ENCODE results near the gene DNAJC16. TPM values are rescaled to one million over a fixed set of nuclear protein-coding genes. Genes with fewer than 3 reads are reported as not detected.

DNAJC16 gene
- total and polyA plus RNA-seq, 2 of the 13 experiments (the other 11 are each of a cell fraction or from before 2014, with no cell fraction given) = 11.4 to 15.4 TPM

- TF ChIP-seq IRF2 (CRISPR knock-in tag; IDR thresholded peaks at IDR 0.05) (peak; percentile 71; the same call in 1 of the 2 replicates), ZNF225 (CRISPR knock-in tag; IDR thresholded peaks at IDR 0.05) (no peak), MYPOP (CRISPR knock-in tag; IDR thresholded peaks at IDR 0.05) (peak; percentile 48; the same call in 1 of the 2 replicates), GATAD2A (CRISPR knock-in tag; IDR thresholded peaks at IDR 0.05) (peak; percentile 97), CREM (IDR thresholded peaks at IDR 0.05) (peak; percentile 81), CREM (CRISPR knock-in tag; IDR thresholded peaks at IDR 0.05) (no peak), FOXA3 (CRISPR knock-in tag; IDR thresholded peaks at IDR 0.05) (peak; percentile 97), SOX5 (CRISPR knock-in tag; IDR thresholded peaks at IDR 0.05; ENCODE audit: borderline replicate concordance) (peak; percentile 96), ZSCAN30 (CRISPR knock-in tag; IDR thresholded peaks at IDR 0.05) (no peak), KDM5A (IDR thresholded peaks at IDR 0.05; ENCODE audit: borderline replicate concordance, low read length) (no peak), ISL2 (CRISPR knock-in tag; IDR thresholded peaks at IDR 0.05) (peak; percentile 52; the same call in 1 of the 2 replicates), RFX1 (IDR thresholded peaks at IDR 0.05) (no peak), ZNF646 (CRISPR knock-in tag; IDR thresholded peaks at IDR 0.05) (no peak), ZNF275 (CRISPR knock-in tag; IDR thresholded peaks at IDR 0.05; ENCODE audit: borderline replicate concordance) (no peak), ATF7 (IDR thresholded peaks at IDR 0.05) (no peak), ATF7 (CRISPR knock-in tag; IDR thresholded peaks at IDR 0.05) (no peak), ZNF317 (CRISPR knock-in tag; IDR thresholded peaks at IDR 0.05) (0 out of 2 replicates have a peak, but pooled peaks have one; percentile 24), SRY (CRISPR knock-in tag; IDR thresholded peaks at IDR 0.05) (0 out of 2 replicates have a peak, but pooled peaks have one; percentile 32), ZNF431 (CRISPR knock-in tag; IDR thresholded peaks at IDR 0.05; ENCODE audit: borderline replicate concordance, low read depth) (no peak), ZNF547 (CRISPR knock-in tag; IDR thresholded peaks at IDR 0.05) (no peak), FLYWCH1 (CRISPR knock-in tag; IDR thresholded peaks at IDR 0.05) (no peak)
Observed at GRCh38 chr1:15618655-15619525, 92.2 kb downstream of the DNAJC16 start (continued).

All from HepG2 (cell line).